GM21447 (cell line): ENCODE results near the gene FBXW8.

Experiments used
- ATAC-seq: cut with Tn5 transposase; IDR thresholded peaks from one replicate; pipeline ENCODE4 v1.9.1; 2021; ENCODE audit not compliant: unreplicated experiment

FBXW8 gene, protein sequence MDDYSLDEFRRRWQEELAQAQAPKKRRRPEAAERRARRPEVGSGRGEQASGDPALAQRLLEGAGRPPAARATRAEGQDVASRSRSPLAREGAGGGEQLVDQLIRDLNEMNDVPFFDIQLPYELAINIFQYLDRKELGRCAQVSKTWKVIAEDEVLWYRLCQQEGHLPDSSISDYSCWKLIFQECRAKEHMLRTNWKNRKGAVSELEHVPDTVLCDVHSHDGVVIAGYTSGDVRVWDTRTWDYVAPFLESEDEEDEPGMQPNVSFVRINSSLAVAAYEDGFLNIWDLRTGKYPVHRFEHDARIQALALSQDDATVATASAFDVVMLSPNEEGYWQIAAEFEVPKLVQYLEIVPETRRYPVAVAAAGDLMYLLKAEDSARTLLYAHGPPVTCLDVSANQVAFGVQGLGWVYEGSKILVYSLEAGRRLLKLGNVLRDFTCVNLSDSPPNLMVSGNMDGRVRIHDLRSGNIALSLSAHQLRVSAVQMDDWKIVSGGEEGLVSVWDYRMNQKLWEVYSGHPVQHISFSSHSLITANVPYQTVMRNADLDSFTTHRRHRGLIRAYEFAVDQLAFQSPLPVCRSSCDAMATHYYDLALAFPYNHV

DNA sequence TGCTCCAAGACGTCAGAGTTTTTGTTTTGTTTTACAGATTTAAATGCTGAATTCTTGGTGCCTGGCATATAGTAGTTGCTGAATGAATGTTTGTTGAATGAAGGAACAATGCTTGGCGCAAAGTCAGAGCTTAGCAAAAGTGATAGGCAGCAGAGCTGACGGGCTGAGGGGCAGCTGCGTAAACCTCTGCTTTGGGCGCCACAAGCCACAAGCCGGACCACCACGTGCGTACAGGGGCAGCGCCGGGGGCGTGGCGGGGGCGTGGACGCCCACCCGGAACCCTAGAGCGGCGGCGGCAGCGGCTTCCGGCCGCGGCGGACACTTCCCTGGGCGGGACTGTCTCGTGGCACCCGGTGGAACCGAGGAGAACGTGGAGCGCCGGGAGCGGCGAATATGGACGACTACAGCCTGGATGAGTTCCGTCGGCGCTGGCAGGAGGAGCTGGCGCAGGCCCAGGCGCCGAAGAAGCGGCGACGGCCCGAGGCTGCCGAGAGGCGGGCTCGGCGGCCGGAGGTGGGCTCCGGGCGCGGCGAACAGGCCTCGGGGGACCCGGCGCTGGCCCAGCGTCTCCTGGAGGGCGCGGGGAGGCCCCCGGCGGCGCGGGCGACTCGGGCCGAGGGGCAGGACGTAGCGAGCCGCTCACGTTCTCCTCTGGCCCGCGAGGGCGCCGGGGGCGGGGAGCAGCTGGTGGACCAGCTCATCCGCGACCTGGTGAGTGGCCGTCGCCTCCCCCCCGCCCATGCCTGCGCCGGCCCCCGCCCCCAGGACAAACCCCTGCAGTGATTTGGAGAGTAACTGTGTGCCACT lies at the start of gene FBXW8:
FBXW8 (plus strand) TSS at position 306 of the 807 bp plus-strand sequence; CDS start at position 394, 88 bp downstream.
- ATAC-seq, result peak; percentile 79

DNA sequence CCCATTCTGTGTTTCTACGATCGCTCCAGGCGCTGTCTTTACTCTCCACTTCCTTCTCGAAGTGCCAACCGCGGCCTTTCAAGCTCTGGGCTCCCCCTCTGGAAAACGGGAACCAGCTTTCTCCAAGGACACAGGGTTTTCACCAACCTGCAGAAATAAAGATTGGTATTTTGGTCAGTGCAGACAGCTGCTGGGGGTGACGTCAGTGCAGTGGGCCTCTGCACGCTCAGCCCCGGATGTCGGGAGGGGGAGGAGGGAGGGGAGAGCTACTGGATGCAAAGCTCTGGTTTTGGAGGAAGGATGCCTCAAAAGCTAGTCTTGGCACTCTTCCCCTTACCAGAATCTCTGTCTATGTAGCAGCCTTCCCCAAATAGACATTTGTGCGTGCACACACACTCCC lies 49.4 kb upstream of the FBXW8 start:
- ATAC-seq, result peak; percentile 79

DNA sequence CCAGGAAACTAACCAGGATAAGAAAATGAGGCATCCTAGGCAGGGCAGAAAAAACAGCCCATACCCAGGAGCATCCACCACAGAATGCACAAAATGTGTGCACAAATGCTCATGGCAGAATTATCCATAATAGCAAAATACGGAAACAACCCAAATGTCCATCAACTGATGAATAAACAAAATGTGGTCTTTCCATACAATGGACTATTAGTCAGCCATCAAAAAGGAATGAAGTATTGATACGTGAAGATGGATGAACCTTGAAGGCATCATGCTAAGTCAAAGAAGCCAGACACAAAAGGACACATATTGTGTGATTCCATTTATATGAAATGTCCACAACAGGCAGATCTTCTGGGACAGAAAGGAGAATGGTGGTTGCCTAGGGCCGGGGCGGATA lies 48.6 kb upstream of the FBXW8 start:
- no peak for ATAC-seq

DNA sequence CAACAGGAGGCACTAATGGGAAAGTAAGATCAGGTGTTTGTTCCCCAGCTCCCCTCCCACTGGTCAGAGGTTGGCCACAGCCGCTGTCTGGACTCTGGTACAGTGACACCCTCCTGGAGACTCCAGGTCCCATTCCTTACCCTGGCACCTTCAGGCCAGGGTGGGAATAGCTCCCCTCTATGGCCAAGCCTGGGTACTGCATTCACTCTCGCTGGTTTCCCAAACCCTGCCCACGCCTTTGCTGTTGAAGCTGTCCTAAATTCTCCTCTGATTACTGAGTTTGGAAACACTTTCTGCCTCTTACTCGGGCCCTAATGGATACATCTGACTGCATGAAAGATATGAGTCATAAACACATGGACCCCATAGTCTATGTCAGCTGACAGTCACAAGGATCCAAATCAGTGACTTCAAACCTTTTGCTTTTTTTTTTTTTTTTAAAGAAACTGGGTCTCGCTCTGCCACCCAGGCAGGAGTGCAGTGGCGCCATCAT lies 47.4 kb upstream of the FBXW8 start:
- no peak for ATAC-seq

DNA sequence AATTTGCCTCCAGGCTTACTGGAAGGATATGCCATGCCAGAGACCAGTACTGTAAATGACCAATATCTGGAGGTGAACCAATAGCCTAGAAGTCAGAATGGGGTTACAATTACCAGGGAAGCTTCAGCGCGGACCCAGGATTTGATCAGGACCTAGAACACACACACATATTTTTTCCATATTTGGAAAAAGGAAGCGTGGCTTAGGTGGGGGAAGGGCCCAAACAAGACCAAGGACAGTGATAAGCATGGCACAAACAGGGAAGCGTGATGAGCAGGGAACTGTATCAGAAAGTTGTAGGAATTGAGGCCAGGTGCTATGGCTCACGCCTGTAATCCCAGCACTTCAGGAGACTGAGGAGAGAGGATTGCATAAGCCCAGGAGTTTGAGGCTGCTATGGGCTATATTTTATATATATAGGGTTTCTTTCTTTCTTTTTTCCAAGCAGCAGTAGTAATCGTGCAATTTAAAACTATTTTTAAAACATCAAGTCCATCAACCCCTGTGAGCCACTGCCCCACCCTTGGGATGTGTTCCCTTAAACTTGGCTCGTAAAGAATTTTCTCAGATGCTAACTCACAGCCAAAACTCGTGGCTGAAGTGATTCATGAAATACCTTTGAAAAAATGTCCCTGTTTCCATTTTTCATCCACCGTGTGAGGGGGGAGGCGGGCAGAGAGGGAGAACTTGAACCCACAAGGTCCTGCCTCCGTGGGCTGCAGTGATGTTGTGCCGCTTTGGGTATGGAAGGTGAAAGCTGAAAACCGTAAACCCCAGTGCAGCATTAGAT lies 46.2 kb upstream of the FBXW8 start:
- no peak for ATAC-seq

DNA sequence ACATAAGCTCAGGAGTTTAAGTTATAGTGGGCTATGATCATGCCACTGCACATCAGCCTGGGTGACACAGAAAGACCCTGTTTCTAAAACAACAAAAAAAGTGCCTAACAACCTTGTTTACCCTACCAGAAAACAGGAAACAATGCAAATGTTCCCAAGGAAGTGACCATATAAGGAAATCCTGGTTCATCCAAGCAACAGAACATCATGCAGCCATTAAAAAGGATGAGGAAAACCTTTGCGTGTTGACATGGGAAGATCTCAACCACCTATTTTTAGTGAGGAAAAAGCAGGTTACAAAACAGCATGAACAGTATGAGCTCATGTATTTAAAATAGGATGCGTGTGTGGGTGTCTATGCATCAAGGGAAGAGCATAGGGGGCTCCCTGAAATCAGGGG lies 43.2 kb upstream of the FBXW8 start:
- no peak for ATAC-seq

DNA sequence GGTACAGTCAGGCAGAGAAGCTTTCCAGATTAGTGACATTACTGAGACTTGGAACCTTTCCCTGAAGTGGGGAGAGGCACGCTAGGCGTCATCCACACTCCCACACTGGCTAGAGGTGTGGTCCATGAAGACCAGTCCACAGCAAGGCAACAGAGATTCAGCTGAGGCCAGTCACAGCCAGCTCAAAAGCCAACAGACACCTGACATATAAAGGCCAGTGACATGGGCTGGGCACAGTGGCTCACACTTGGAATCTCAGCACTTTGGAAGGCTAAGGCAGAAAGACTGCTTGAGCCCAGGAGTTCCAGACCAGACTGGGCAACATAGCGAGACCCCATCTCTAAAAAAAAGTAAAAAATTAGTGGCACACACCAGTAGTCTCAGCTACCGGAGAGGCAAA lies 40.4 kb upstream of the FBXW8 start:
- ATAC-seq, result no peak

DNA sequence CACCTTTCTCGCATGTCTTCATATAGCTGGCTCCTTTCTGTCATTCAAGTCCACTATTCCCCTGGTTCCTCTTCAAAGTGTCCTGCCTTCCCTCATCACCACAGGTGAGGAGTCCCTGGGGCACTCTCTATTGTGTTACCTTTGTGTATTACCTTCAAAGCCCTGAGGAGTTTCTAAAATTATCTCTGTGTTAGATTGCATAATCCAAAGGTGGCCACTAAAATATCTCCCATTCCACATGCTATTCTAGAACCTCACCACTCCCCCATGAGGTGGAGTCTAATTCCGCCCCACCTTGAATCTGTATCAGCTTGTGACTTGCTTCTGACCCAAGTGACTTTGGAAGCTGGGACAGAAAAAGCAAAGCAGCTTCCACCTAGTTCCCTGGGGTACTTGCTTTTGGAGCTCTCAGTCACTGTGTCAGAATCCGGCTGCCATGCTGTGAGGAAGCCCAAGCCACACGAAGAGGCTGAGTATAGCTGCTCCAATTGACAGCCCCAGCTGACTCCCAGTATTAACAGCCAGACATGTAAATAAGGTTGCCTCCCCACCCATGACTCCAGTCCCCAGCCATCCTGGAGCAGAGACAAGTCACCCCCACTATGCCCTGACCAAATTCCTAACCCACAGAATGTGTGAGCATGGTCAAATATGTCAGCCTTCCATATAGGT lies 36.3 kb upstream of the FBXW8 start:
- ATAC-seq, result no peak

DNA sequence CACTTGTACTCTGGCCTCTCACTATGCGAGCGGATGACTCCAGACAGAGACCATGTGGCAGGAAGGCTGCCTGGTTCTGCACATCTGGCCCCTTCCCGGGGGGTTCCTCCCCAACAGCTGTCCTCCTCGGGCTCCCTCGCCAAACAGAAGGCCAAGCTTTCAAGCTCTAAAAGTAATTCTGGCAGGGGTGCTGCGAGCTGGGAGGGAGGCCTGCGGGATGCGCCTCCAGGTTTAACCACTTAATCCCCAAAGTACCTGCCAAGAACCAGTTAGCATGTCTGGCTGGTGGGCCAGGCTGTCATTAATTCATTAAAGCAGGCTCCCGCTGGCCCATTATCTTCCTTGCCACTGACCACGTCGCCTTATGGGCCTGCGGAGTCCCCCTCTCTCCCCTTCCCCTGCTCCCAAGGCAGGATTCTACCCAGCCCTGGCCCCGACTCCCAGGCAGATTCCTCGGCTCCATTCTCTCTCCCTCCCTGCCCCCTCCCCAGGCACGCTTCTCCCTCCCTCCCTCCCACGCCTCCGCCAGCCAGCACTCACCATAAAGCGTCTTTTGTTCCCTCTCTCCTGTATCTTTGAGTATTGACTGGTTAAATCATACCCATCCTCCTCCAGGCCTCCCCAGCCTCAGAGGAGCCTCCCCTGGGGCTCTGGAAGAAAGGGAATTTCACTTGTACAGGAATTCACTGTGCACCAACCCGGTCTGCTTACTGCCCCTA lies 34.4 kb upstream of the FBXW8 start:
- ATAC-seq, result no peak

DNA sequence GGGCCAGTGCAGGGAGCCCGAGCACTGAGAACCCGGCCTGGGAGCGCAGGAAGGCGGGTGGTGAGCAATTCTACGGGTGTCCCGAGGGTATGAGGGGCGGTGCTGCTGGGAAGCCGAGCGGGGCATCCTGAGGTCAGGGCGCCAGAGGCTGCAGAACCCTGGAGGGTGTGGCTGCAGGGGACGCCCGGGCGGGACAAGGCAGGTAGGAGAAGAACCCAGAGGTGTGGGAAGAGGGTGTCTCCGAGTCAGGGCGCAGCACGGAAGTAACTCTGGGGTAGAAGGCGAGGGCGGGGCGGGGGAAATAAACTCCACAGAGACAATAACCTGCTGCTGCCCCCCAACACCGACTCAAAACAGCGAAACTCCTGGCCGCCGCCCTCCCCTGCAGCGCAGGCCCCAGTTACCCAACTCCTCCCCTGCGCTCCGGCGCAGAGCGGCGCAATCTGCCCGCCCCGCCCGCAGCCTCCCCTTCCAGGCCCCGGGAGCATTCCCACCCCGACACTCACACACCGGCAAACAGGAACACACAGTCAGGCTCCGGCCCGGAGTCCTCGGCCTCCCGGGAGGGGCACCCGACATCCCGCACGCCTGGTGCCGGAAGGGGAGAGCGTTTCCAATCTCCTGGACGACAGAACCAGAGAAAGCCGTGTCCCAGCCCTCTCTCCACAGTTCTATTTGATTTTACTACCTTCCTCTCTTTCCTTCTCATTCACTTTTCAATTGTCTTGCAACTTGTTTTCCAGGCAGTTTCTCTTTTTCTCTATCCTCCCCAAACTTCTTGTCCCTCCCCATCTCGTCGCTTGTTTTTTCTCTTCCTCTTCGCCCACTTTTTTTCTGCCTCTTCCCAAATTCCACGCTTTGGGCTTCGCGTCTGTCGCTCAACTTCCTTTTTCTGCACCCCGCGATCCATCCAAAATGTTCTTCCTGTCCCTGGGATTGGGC lies 31.9 kb upstream of the FBXW8 start:
- no peak for ATAC-seq

DNA sequence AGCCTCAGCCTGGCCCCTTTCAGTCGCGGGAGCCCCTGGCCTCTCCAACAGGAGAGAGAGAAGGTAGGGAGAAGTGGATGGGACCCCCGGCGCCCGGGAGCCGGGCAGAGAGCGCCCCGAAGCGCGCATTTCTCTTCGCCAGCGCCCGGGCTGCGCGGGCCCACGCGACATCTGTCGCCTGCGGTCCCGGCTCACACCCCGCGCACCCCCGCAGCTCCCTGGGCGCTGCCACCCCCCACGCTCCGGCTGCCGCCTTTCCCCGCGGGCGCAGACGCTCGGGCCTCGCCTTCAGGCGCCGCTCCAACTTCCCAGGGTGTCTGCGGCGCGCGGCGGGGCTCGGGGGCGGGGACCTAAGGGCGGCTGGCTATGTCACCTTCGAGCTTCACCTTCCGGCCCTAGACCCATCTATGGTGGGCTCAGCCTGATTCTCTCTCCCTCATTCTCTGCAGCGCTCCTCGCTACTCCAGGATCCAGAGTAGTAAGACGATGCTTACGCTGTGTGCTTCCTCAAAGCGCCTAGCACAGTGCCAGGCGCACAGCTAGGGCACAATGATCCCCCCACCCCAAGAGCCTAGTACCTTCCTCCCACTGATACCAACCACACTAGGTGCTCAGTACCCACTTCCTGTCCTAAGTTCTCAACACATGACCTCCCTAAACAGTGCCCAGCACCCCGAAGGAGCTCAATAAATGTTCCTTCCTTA lies 31.1 kb upstream of the FBXW8 start:
- ATAC-seq, result no peak

DNA sequence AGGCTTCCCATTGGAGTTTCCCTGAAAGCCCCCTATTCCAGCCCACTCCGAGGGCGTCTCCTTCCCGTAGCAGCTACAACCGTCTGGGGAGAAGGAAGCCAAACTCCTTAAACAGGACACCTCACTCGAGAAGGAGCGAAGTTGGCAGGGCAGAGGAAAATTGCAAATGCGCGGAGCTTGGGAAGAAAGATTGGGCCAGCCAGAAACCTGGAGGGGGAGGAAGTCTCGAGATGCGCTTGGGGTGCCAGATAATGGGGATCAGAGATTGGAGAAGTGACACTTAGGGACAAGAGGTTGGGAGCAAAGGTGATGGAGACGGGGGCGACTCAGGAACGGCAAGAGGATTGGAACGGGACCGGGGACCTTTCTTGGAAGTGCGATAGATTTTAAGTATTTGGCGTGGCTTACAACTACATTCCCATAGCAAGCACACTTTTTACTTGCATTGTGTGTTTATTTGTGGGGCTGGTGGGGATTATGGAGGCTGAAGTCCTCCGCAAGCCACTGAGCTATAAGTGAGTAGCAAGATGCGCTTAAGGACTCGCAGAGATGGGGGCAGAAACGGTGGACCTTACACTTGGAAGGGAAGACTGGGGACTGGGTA lies 30.4 kb upstream of the FBXW8 start:
- no peak for ATAC-seq

DNA sequence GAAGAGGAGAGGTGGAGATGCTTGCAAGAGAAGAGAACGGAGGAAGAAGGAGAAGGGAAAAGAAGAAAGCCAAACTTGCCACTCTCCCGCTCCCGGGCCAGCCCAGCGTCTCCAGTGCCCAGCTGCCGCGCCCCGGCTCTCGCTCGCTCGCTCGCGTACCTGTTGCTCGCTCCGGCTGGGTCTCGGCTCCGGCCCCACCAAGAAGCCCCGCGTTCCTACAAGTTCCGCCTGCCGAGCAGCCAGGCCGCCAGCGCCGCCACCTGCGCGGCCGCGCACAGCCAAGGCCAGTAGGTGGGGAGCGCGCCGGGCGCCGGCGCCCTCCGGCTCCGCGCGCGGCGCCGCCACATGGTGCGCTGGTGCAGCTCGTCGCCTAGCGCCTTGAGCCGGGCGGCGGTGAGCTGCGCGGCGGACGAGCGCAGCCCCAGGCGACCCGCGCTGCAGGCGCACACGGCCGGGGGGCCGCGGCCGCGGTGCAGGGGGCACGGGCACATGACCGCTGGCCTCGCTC lies 29.9 kb upstream of the FBXW8 start:
- no peak for ATAC-seq

DNA sequence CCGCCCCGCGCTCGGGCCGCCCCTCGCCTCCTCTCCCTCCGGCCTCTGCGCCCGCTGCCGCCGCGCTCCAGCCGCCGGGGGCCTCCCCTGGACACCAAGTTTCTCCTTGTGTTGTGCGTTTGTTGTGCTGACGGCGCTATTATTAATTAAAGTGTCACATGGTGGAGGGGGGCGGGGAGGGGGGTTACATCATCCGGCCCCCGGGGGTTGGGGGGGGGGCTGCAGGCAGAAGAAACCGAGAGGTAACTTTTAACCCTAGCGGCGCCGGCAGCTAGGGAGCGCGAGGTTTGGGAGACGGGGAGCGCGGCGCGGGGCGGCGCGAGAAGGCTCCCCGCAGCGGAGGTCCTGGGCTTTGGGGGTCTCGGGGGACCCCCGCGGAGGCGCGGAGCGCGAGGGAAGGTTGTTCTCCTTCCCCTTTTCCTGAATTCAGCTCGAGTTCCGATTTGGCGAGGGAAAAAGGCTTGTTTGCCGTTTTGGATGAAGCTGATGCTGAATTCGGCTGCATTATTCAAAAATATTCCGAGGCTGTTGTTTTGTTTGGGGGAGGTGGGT lies 29.3 kb upstream of the FBXW8 start, which contains the start of gene HRK:
HRK (minus strand) TSS at position 117 of the 552 bp plus-strand sequence. CDS start 134 bp downstream, outside the sequence.
- ATAC-seq, result no peak

DNA sequence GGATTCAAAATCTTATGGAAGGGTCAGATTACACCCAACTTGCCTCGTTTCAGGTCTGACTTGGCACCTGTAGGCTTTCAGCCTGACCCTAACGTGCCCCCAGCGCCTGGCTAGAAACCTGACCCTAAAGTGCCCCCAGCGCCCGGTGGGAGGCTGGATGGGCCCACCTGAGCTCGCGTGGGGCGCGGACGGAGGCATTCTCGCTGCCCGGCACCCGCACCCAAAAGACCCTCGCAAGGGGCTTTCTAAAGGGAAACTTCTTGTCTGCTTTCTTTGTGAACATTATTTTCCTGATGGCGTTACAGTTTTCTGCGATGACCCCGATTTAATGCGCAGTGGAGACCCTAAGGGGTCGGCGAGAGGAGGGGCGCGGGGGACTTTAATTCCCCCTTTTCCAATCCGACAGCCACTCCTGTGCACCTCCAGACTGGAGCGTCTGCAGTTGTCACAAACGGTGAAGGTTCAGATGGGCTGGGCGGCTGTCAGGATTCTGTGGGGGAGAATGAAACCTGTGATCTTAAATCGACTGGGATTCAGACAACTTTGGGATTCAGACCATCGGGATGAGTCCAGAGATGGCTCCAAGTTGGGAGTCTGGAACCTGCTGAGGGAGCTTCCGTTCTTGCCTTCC lies 28.8 kb upstream of the FBXW8 start:
- ATAC-seq, result no peak

DNA sequence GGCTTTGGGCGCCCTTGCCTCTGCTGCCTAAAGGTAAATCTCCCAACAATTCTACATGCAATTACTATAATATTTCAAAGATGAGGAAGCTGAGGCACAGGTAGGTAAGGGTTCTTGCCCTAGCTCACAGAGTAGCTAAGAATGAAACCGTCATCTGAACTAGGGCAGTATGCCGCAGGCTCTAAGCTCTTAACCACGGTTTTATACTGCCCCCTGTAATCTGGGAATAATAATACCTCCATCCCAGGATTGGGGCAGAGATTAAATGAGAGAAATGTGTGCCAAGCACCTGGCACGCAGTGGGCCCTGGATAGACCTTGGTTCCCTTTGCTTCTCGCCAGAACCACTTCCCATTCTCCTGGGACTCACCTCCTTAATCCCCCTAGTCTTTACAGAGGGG lies 28.0 kb upstream of the FBXW8 start:
- ATAC-seq, result no peak
